Fibroblast of skin of left quadriceps (primary cell): Measurements from ENCODE around the gene MAP4K4.

Source experiments
- DNase-seq, 2 experiments: peaks; one replicate each; pipeline ENCODE4 v3.0.0-alpha.2; 2013; ENCODE audit warnings: low read depth in 2 of 2

The MAP4K4 gene

GRCh38 chr2:101864426-101864825 lies 166.9 kb downstream of the MAP4K4 start:
- no peak for DNase-seq

GRCh38 chr2:101868525-101868924 lies 171.0 kb downstream of the MAP4K4 start:
- no peak for DNase-seq

GRCh38 chr2:101869527-101869926 lies 172.0 kb downstream of the MAP4K4 start:
- DNase-seq, result no peak

GRCh38 chr2:101870444-101870843 lies 172.9 kb downstream of the MAP4K4 start:
- no peak for DNase-seq

- no peak for DNase-seq
These were observed 174.0 kb downstream of the MAP4K4 start for GRCh38 chr2:101871480-101871879.

GRCh38 chr2:101872480-101872879 lies 175.0 kb downstream of the MAP4K4 start:
- DNase-seq, result no peak

- DNase-seq, result no peak
These were observed 176.0 kb downstream of the MAP4K4 start for GRCh38 chr2:101873543-101873942.

GRCh38 chr2:101874069-101874468 lies 176.6 kb downstream of the MAP4K4 start:
- DNase-seq, result no peak

- DNase-seq, result no peak
These were observed 182.0 kb downstream of the MAP4K4 start for GRCh38 chr2:101879466-101879865.

GRCh38 chr2:101881131-101881530 lies 183.6 kb downstream of the MAP4K4 start:
- DNase-seq, result peak in 1 of 2 experiments; percentile 11

- DNase-seq, result no peak
These were observed 185.3 kb downstream of the MAP4K4 start for GRCh38 chr2:101882769-101883307.

- DNase-seq, result peak; percentile 20 to 26
These were observed 186.4 kb downstream of the MAP4K4 start for GRCh38 chr2:101883860-101884259.

GRCh38 chr2:101884423-101884822 lies 186.9 kb downstream of the MAP4K4 start:
- DNase-seq, result no peak

GRCh38 chr2:101887328-101887727 lies 189.8 kb downstream of the MAP4K4 start:
- peak in 1 of 2 experiments; percentile 10 for DNase-seq

GRCh38 chr2:101889460-101890098 lies 192.1 kb downstream of the MAP4K4 start:
- no peak for DNase-seq

GRCh38 chr2:101892377-101892776 lies 194.9 kb downstream of the MAP4K4 start:
- no peak for DNase-seq

- no peak for DNase-seq
These were observed 196.3 kb downstream of the MAP4K4 start for GRCh38 chr2:101893681-101894381.

- DNase-seq, result no peak
These were observed 197.5 kb downstream of the MAP4K4 start for GRCh38 chr2:101895039-101895438.

- DNase-seq, result no peak
These were observed 198.4 kb downstream of the MAP4K4 start for GRCh38 chr2:101895819-101896322.

- DNase-seq, result no peak
These were observed 199.8 kb downstream of the MAP4K4 start for GRCh38 chr2:101897301-101897700.

- DNase-seq, result no peak
These were observed 201.8 kb downstream of the MAP4K4 start for GRCh38 chr2:101899265-101899664.

GRCh38 chr2:101899871-101900270 lies 202.4 kb downstream of the MAP4K4 start:
- DNase-seq, result no peak

GRCh38 chr2:101900375-101900774 lies 202.9 kb downstream of the MAP4K4 start:
- DNase-seq, result no peak
